ENCODE data around the gene SP2.

GRCh38 chr17:47882247-47882646 lies 13.8 kb upstream of the SP2 start:
- TF ChIP-seq CTCF (optimal IDR thresholded peaks at IDR 0.05 in 1 of 3, IDR thresholded peaks at IDR 0.05 in 1 of 3, conservative IDR thresholded peaks at IDR 0.05 in 1 of 3; ENCODE audit: extremely low read depth in 1 of 3, insufficient read depth in 2 of 3, low read length in 3 of 3) = no peak
- TF ChIP-seq EZH2 (IDR thresholded peaks at IDR 0.05; ENCODE audit: low read length) = no peak

Measured in keratinocyte (primary cell).